H54 (cell line): Measurements from ENCODE around the gene STXBP6.
"Not testable (repeated sequence)": the region's sequence is repeated elsewhere in the genome, so short reads cannot be mapped to it uniquely, and the experiment has no call there.

ENCODE experiments used
- DNase-seq: peaks from one replicate; pipeline ENCODE4 v3.0.0; 2011; ENCODE audit warnings: low spot score, mixed read lengths; ENCODE audit not compliant: insufficient read length
- FAIRE-seq: peaks from 3 replicates; lab custom pipeline; 2011; peaks lifted over from hg19 to GRCh38; lab: Jason Lieb, UNC
- POLR2A ChIP-seq: IDR thresholded peaks from 2 replicates; pipeline ENCODE4 v1.6.1; 2011; ENCODE audit warnings: low read depth, mild to moderate bottlenecking, low read length

Gene STXBP6

GRCh38 chr14:24814346-24814745 is 235.6 kb downstream of the STXBP6 start:
- TF ChIP-seq POLR2A, result no peak
- FAIRE-seq (no peak), DNase-seq (no peak)

DNA sequence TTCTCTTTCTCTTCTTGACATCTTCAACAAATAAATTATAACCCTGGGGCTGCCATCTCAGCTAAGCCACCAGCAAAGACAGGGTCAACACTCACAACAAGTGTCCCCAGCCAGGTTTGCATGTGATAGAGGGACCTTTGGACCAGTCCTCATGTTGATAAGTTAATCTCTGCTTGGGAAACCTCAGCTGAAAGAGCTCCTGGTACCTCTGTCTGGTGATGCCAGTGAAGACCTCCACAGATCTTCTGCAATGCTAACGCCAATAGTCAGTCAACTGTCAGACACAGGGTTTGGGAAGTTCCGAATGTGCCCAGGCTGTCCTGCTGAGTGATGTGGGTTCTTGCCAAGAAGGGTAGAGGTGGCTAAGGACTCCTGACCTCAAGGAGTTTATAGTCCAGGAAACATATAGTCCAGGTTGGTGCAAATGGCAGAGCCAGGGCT is 236.1 kb downstream of the STXBP6 start:
- no peak for TF ChIP-seq POLR2A
- FAIRE-seq (no peak), DNase-seq (no peak)

DNA sequence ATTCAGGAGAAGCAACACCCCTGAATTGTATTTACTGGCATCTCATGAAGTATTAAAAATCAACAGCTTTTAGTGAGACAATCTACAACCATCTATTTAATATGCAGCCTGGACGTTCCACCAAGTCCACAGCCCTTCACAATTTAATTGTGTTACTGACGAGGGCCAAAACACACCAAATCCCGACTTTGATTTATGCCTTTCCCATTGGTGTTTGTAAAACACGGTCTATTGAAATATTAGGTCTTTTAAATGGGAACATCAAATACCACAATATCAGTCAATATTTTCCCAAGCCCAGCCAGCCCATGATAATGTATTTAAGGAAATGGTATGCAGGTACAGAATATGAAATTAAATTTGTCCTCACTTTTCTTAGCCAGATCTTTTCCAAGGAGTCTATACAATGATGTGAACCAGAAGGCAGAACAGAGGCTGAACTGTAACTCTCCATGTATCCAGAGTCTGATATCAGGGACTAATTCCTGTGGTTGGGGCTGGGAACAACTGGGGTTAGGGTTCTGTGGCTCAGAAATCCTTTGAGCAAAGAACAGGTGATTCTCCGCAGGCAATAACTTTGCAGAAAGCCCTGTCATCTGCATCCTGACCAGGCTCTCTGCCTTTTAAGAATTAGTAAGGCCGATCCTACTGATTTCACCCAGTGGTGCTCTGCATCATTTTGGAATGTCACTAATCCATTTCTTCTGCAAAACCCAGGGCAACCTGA is 236.7 kb downstream of the STXBP6 start:
- DNase-seq (no peak), FAIRE-seq (no peak)
- no peak for TF ChIP-seq POLR2A

- no peak for TF ChIP-seq POLR2A
- FAIRE-seq, result no peak
- DNase-seq, result no peak
These were observed 240.8 kb downstream of the STXBP6 start for GRCh38 chr14:24809135-24809534.

DNA sequence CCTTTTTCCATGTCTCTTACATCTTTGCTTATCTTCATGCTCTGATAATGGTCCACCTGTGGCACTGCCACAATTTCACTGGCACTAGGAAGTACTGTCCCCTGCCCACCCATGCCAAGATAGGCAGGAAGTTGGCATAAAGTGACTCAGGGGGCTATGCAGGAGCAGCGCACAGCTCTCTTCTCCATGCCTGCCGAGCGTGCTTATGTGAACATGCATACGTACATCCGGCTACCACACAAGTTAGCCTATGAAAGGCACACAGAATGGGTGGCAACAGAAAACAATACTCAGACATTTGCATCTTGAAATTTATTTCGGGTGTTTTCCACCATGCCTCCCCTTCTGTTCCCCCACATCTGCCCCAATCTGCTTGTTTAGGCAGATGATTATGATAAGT is 241.5 kb downstream of the STXBP6 start:
- FAIRE-seq (no peak), DNase-seq (no peak)
- TF ChIP-seq POLR2A, result no peak

GRCh38 chr14:24806061-24806678 is 243.8 kb downstream of the STXBP6 start:
- DNase-seq (peak; percentile 14), FAIRE-seq (no peak)
- no peak for TF ChIP-seq POLR2A

- FAIRE-seq (no peak), DNase-seq (no peak)
- no peak for TF ChIP-seq POLR2A
These were observed 245.3 kb downstream of the STXBP6 start for GRCh38 chr14:24804552-24805212.

DNA sequence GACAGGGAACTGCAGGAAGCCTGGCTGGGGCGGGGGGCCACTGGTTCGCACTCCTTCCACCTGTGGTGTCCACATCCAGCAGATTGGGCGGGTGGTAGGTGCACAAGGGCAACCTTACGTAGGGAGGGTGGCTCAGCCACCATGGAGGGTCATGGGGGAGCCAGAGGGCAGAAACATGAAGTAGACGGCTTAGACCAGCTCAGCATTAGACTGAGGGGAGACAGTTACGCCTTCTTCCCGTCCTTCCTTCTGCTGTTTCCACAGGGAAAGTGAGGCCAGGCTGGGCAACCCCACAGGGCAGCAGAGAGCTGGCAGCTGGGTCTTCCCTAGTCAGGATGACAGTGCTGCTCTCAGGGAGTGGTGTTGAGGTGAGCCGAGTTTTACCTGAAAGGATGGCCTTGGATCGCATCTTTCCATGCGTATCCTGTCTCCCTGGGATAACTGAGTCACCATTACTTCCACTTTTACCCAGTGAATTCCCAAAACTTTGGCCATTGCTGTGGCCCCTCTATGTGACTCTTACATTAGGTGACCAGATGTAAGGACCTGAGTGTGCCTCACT is 245.9 kb downstream of the STXBP6 start:
- DNase-seq (no peak), FAIRE-seq (no peak)
- TF ChIP-seq POLR2A, result no peak

DNA sequence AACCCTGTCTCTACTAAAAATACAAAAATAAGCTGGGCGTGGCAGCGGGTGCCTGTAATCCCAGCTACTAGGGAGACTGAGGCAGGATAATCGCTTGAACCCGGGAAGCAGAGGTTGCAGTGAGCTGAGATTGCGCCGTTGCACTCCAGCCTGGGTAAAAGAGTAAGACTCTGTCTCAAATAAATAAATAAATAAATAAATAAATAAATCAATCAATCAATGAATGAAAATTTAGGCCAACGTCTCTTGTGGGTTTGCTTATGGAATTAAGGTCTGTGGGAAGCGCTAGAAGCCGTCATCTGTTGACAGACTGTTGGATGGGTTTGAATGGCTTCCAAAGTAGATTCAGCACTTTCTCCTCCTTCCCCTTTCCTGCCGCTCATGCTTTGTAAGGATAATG is 246.5 kb downstream of the STXBP6 start:
- not testable (repeated sequence) for FAIRE-seq, DNase-seq

DNA sequence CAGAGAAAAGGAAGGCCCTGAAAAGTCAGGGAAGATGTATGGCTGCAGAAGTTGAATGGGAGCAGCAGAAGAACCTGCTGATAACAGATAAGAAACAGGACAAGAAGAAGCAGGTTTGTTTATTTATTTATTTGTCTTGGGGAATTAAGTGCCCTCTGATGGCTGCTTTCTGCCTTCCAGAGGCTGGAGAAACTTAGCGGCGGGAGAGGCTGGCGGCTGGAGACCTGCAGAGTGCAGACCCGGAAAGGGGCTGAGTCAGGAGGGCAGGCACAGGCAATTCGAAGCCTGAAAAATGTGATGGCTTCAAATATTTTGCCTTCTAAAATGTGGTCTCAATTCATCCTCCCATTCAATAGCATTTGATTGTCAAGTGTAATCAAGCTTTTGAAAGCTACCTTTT is 247.7 kb downstream of the STXBP6 start:
- DNase-seq (no peak), FAIRE-seq (no peak)

GRCh38 chr14:24801024-24801423 is 248.9 kb downstream of the STXBP6 start:
- DNase-seq (no peak), FAIRE-seq (no peak)
- no peak for TF ChIP-seq POLR2A

More for the DNA sequence above, 247.7 kb downstream of the STXBP6 start:
- TF ChIP-seq POLR2A, result no peak

- FAIRE-seq (no peak), DNase-seq (no peak)
- no peak for TF ChIP-seq POLR2A
These were observed 251.0 kb downstream of the STXBP6 start for GRCh38 chr14:24798911-24799462.

GRCh38 chr14:24795406-24795805 is 254.5 kb downstream of the STXBP6 start:
- no peak for DNase-seq
- TF ChIP-seq POLR2A, result no peak
- no peak for FAIRE-seq
